Endothelial cell of umbilical vein (primary cell): ENCODE measurements around the gene OR1M1. TPM values are rescaled to one million over a fixed set of nuclear protein-coding genes. Genes with fewer than 3 reads are reported as not detected.

Source experiments
- BruUV-seq: library from RNA; stranded (reverse); fragments of 400-500 nt; replicated peaks from 2 replicates; lab custom pipeline; 2021; lab: Mats Ljungman, UMichigan
- CTCF ChIA-PET: fragments of 300-600, 350-600 bp; sonication (Branson Sonifier 250); formaldehyde crosslinking; loops from one replicate; lab custom pipeline; 2021; ENCODE audit warnings: antibody characterized with exemption, inconsistent platforms; lab: Charles Lee
- POLR2A ChIA-PET: fragments of 300-600, 350-600 bp; sonication (Branson Sonifier 250); formaldehyde crosslinking; loops from one replicate; lab custom pipeline; 2021; ENCODE audit warnings: antibody characterized with exemption, inconsistent platforms; lab: Charles Lee
- DNase-seq: peaks from one replicate; pipeline ENCODE4 v3.0.0-alpha.2; 2011; ENCODE audit warnings: low read depth, low spot score
- FAIRE-seq: peaks from 2 replicates; lab custom pipeline; 2011; peaks lifted over from hg19 to GRCh38; lab: Jason Lieb, UNC
- H2AFZ ChIP-seq: 2 replicates; pipeline ENCODE4 v1.6.0; 2012; ENCODE audit warnings: low read depth, low read length, control low read depth, inconsistent platforms
- H3K27ac ChIP-seq: 2 replicates; pipeline ENCODE4 v1.5.1; 2011; ENCODE audit warnings: low read depth, mild to moderate bottlenecking, control low read depth, low read length, moderate library complexity; ENCODE audit not compliant: insufficient read depth
- H3K27me3 ChIP-seq, 2 experiments: 2 replicates each; pipeline versions ENCODE4 v1.6.0 to v1.6.1; 2011; ENCODE audit warnings: low read length in 2 of 2, mixed read lengths in 1 of 2; ENCODE audit not compliant: control insufficient read depth in 2 of 2, insufficient read depth in 2 of 2
- H3K36me3 ChIP-seq, 2 experiments: 2 replicates in 1 of 2; 3 replicates in 1 of 2; pipeline ENCODE4 v1.5.1; 2011; ENCODE audit warnings: low read length in 2 of 2, mild to moderate bottlenecking in 1 of 2, moderate library complexity in 1 of 2; ENCODE audit not compliant: control insufficient read depth in 2 of 2, insufficient read depth in 2 of 2; ENCODE audit errors: extremely low read depth in 1 of 2
- H3K4me1 ChIP-seq: 3 replicates; pipeline ENCODE4 v1.5.1; 2011; ENCODE audit warnings: mild to moderate bottlenecking, low read length; ENCODE audit not compliant: control insufficient read depth, insufficient read depth; ENCODE audit errors: extremely low read depth
- H3K4me2 ChIP-seq: 2 replicates; pipeline ENCODE4 v1.6.1; 2011; ENCODE audit warnings: low read length, control low read depth, mixed read lengths; ENCODE audit not compliant: insufficient read depth
- H3K4me3 ChIP-seq, 3 experiments: fragments of 200-600 bp in 1 of 3; sonication (generic), shearing (Covaris generic) in 1 of 3; replicated peaks in 1 of 3; 2 replicates each; pipeline ENCODE4 v1.5.1; 2011 to 2016; ENCODE audit warnings: control low read depth in 3 of 3, low read length in 3 of 3, mild to moderate bottlenecking in 2 of 3, inconsistent platforms in 1 of 3, low read depth in 1 of 3, moderate library complexity in 1 of 3; ENCODE audit not compliant: insufficient read depth in 1 of 3
- H3K79me2 ChIP-seq: 2 replicates; pipeline ENCODE4 v1.6.0; 2012; ENCODE audit warnings: low read length, inconsistent platforms; ENCODE audit not compliant: control insufficient read depth, insufficient read depth
- H3K9ac ChIP-seq: replicated peaks from 2 replicates; pipeline ENCODE3; 2011; ENCODE audit warnings: low read length, control low read depth; ENCODE audit not compliant: insufficient read depth; ENCODE audit errors: extremely low read depth
- H3K9me1 ChIP-seq: replicated peaks from 3 replicates; pipeline ENCODE4 v1.6.0; 2011; ENCODE audit warnings: mild to moderate bottlenecking, low read length; ENCODE audit not compliant: control insufficient read depth, insufficient read depth; ENCODE audit errors: extremely low read depth
- H3K9me3 ChIP-seq: replicated peaks from 2 replicates; pipeline ENCODE4 v1.5.1; 2012; ENCODE audit warnings: low read length, inconsistent platforms; ENCODE audit not compliant: control insufficient read depth, insufficient read depth
- H4K20me1 ChIP-seq: replicated peaks from 2 replicates; pipeline ENCODE3; 2011; ENCODE audit warnings: mild to moderate bottlenecking, low read length; ENCODE audit not compliant: control insufficient read depth, insufficient read depth; ENCODE audit errors: extremely low read depth
- EZH2 ChIP-seq: IDR thresholded peaks from 2 replicates; pipeline ENCODE4 v1.6.1; 2012; ENCODE audit warnings: borderline replicate concordance, low read depth, mild to moderate bottlenecking, moderate library complexity, low read length, inconsistent platforms; ENCODE audit not compliant: severe bottlenecking
- FOS ChIP-seq: IDR thresholded peaks from 2 replicates; pipeline ENCODE4 v1.6.1; 2011; ENCODE audit warnings: mild to moderate bottlenecking, low read length, moderate library complexity, borderline replicate concordance; ENCODE audit not compliant: insufficient read depth
- GATA2 ChIP-seq: IDR thresholded peaks from 2 replicates; pipeline ENCODE4 v1.7.0; 2011; ENCODE audit warnings: low read depth, mild to moderate bottlenecking, moderate library complexity, mixed read lengths, low read length; ENCODE audit not compliant: insufficient read length, insufficient read depth
- JUN ChIP-seq: IDR thresholded peaks from 2 replicates; pipeline ENCODE4 v1.6.1; 2011; ENCODE audit warnings: borderline replicate concordance, low read depth; ENCODE audit not compliant: insufficient read length, insufficient read depth
- MYC ChIP-seq: IDR thresholded peaks from one replicate; pipeline ENCODE4 v1.6.1; 2011; ENCODE audit warnings: mild to moderate bottlenecking, low read depth, low read length
- POLR2A ChIP-seq: IDR thresholded peaks from 2 replicates; pipeline ENCODE4 v1.6.1; 2012; ENCODE audit warnings: low read depth, mild to moderate bottlenecking, control low read depth, low read length
- POLR2AphosphoS5 ChIP-seq: IDR thresholded peaks from 2 replicates; pipeline ENCODE4 v1.6.1; 2012; ENCODE audit warnings: low read depth, mild to moderate bottlenecking, control low read depth, low read length, moderate library complexity; ENCODE audit not compliant: insufficient read depth
- dilution Hi-C: fragments of 300-500 bp; cut with MboI; formaldehyde crosslinking; loops from one replicate; pipeline ENCODE4 v1.15.0; 2019; ENCODE audit warnings: low sequenced_read_pairs; ENCODE audit not compliant: extremely low pct_ligation_motif_present
- intact Hi-C: fragments of 100-400 bp; cut with micrococcal nuclease; formaldehyde crosslinking; loops from one replicate; pipeline ENCODE4 v1.10.0; 2022
- polyA plus RNA-seq, 4 experiments: library from polyadenylated mRNA; depleted of rRNA in 3 of 4; stranded (reverse) in 3 of 4; unstranded in 1 of 4; fragments of >200 nt; gene quantifications; 2 replicates each; pipeline versions ENCODE4 v1.2.1 to v1.2.3, GENCODE V29; 2011 to 2012; ENCODE audit warnings: missing spikeins in 1 of 4
- total RNA-seq: library from RNA; stranded (reverse); gene quantifications from 2 replicates; pipeline ENCODE4 v1.2.3, GENCODE V29; 2021
- TF ChIP-seq, protein P1 (sequence below): IDR thresholded peaks from 2 replicates; pipeline ENCODE4 v1.6.1; 2011; ENCODE audit not compliant: insufficient read depth, insufficient read length
- TF ChIP-seq, protein P2 (sequence below), 2 donors: IDR thresholded peaks; 1 replicate in 1 of 2; 2 replicates in 1 of 2; pipeline ENCODE4 v1.5.1; 2011; ENCODE audit warnings: low read length in 2 of 2, mild to moderate bottlenecking in 2 of 2, moderate library complexity in 2 of 2, control low read depth in 1 of 2, inconsistent platforms in 1 of 2, low read depth in 1 of 2; ENCODE audit not compliant: insufficient read depth in 1 of 2; ENCODE audit errors: extremely low read depth in 1 of 2

The OR1M1 gene
- total and polyA plus RNA-seq, 2 donors (not counting 3 experiments of a cell fraction or from before 2014, with no cell fraction given): not detected

DNA sequence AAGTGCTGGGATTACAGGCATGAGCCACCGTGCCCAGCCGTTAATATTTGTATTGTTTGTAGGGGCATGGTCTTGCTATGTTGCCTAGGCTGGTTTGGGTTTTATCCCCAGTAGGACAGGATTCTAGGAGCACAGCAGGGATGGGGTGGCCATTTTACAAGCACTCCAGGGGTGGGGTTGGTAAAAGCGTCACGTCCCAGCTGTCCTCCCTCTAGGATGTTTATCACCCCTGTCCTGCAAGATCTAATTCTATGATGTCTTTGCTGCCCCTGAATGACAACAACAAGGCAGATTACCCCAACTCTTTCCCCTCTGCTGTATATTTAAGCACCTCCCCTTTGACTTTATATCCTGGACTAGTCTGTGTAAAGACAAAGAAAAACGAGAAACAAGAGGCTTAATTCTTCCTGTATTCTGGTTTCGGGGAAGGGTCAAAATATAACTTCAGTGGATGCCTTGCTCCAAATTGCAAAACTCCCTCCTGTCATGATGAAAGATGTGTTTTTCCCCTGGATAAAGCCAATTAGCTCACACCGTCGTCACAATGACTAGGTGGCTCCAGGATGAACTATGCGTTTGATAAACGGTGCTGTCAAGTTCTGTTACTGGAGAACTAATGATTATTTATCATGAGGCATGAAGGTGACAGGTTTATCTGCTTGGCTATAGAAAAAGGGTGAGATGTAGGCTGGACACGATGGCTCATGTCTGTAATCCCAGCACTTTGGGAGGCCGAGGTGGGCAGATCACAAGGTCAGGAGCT, 27.8 kb upstream of the OR1M1 start:
- dilution Hi-C loops: no loop called here
- POLR2A ChIA-PET: no interaction called here
- DNase-seq (no peak), FAIRE-seq (no peak)
- H3K9me3 ChIP-seq: no peaks in the 10 kb centered on the region
- no peak overlapping the region for H3K27ac ChIP-seq
- CTCF ChIA-PET: no interaction called here
- BruUV-seq: no TSS peak
- H3K27me3 ChIP-seq: no peaks in the 10 kb centered on the region
- no peaks in the 10 kb centered on the region for H3K9me1 ChIP-seq
- intact Hi-C loops: no loop called here
- no peaks in the 10 kb centered on the region for H3K4me1 ChIP-seq
- H2AFZ ChIP-seq: no peak overlapping the region
- no peaks in the 10 kb centered on the region for H3K79me2 ChIP-seq
- TF ChIP-seq JUN (no peak), GATA2 (no peak), FOS (no peak), EZH2 (no peak), POLR2AphosphoS5 (no peak), MYC (no peak), POLR2A (no peak)
- TF ChIP-seq, protein P1, sequence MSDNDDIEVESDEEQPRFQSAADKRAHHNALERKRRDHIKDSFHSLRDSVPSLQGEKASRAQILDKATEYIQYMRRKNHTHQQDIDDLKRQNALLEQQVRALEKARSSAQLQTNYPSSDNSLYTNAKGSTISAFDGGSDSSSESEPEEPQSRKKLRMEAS: no peak
- TF ChIP-seq, protein P2, sequence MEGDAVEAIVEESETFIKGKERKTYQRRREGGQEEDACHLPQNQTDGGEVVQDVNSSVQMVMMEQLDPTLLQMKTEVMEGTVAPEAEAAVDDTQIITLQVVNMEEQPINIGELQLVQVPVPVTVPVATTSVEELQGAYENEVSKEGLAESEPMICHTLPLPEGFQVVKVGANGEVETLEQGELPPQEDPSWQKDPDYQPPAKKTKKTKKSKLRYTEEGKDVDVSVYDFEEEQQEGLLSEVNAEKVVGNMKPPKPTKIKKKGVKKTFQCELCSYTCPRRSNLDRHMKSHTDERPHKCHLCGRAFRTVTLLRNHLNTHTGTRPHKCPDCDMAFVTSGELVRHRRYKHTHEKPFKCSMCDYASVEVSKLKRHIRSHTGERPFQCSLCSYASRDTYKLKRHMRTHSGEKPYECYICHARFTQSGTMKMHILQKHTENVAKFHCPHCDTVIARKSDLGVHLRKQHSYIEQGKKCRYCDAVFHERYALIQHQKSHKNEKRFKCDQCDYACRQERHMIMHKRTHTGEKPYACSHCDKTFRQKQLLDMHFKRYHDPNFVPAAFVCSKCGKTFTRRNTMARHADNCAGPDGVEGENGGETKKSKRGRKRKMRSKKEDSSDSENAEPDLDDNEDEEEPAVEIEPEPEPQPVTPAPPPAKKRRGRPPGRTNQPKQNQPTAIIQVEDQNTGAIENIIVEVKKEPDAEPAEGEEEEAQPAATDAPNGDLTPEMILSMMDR (IDR thresholded peaks at IDR 0.05; ENCODE audit: extremely low read depth in 1 of 2, insufficient read depth in 1 of 2, low read depth in 1 of 2, low read length in 2 of 2): no peak
- H3K4me3 ChIP-seq: no peak overlapping the region
- H3K9ac ChIP-seq: no peak overlapping the region
- H3K4me2 ChIP-seq: no peak overlapping the region
- no peaks in the 10 kb centered on the region for H3K36me3 ChIP-seq
- H4K20me1 ChIP-seq: no peaks in the 10 kb centered on the region
